HL-60/S4 treated with retinoic acid at 250 ng/mL for 4 days and 3 days (cell line): Measurements from ENCODE around the gene HSF5.
"Not testable (repeated sequence)": the region's sequence is repeated elsewhere in the genome, so short reads cannot be mapped to it uniquely, and the experiment has no call there.

Experiments
- in situ Hi-C: fragments of 300-500 bp; cut with MboI; formaldehyde crosslinking; loops from 2 replicates; pipeline ENCODE4 v1.7.0; 2022; ENCODE audit warnings: low sequenced_read_pairs

Gene HSF5

DNA sequence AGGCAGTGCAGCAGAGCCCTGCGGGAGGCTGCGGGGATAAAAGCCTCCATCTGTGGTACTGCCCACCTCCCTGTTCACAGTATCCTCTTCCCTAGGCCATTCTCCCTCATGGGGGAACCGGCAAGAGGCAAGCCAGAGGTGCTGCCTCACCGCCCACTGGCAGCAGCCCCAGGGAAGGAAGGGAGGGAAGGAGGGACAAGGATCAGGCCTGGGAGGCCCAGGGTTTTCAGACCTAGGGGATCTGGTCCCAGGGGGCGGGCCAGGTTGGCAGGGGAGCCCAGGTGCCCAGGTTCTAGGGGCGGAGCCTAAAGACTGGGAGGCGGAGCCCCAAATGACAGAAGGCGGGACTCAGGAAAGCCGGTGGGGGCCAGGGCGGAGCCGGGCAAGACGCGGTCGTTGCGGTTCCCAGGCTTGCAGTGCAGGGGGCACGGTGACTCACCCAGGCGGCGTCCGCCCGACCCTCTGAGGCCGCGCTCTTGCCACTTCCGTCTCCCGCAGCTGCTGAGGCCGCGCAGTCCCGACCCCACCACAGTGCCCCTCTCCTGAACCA is 29.2 kb upstream of the HSF5 start:
- in situ Hi-C loops, result no loop called here

DNA sequence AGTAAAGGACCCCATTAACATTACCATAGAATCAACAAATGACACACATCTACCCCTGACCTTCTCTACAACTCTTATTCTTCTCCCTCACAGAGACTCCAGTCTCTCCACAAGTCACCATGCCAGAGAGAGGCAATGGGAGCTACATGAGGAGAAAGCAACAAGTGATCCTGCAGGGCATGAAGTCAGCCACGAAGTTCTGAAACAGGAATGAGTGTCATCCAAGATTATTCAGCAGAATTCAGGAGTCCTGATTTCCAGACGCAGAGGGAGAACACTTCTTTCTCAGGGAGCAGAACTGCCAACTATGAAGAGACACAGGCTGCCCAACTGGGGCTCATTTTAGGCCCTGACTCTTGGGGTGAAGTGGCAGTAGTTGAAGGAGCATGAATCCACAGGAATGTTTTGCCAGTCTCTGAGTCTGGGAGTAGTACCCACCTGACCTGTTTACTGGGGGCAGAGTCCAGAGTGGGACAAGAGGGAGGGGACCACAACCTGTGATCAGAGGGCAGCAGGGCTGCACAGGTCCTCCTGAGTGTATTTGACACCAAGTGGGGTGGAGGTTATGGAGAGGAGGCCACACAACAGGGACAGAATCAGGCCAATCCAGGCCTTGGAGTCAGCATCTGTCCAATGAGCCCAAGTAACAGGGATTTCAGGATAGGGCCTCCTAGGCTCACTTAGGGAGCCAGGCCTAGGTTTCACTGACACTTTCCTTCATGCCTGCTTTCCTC is 28.6 kb upstream of the HSF5 start:
- in situ Hi-C loops, result no loop called here

DNA sequence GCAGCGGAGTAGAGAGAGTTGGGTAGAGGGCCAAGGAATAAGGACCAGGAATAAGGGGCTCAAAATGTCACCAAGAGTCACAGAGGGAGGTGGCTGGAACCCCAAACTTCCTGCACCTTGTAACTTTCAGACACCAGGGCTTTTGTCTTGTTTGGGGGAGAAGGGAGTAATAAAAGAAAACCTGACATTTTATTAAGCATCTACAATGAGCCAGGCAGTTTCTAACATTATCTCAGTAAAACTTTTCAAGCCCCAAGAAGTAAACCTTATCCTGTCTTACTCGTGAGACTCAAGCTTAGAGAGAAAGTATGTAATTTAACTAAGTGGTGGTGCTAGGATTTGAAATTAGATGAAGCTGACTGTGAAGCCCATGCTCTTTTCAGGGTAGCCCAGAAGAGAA is 27.1 kb upstream of the HSF5 start:
- in situ Hi-C loops, result no loop called here

DNA sequence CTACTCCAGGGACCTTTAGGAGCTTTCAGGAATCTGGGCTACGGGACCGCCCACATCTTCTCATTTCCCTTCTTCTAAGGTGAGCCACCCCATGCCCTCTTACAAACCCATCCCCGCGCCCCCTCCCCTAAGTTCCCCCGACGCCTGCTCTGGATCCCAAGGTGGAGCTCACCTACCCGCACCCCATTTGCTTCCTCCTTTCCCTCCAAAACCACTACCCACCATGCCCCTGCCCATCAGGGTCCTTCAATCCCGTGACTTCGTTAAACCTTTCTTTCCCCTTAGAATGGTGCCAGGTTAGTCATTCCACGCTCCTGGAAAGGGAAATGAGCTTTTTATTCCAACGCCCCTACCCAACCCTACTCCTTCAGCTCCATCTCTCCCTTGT is 26.6 kb upstream of the HSF5 start:
- in situ Hi-C loops, result no loop called here

DNA sequence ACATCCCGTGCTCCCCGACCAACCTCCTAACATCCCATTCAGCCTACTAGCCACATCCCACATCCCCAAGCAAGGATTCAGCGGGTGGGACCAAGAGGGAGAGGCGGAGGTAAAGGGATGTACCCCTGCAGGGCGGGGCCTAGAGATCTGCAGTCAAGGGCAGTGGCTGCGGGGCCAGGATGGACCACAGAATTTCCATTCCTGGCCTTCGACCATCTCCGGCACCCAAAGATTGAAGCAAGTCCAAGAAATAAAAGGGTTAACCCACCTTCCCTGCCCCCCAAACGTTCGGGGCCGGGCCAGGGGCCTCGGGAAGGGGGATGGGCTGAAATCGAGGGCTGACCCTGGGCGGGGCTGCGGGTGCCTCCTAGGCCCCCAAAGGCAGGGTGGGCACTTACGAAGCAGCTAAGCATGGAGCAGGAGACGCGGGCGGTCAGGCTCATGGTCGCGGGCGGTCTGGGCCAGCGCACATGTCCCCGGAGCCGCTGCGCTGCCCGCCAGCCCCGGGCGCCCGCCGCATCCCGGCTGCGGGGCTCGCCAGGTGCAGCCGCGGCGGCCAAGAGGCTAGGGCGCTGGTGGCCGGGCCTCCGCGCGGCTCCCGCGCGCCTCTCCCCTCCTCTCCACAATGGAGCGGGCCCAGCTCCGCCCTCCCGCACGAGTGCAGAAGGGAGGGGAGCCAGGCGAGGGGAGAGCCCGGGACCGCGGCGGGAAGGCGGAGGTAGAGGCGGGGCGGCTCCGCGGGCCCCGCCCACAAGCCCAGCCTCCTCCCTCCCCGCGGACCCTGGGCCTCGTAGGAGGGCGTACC is 26.0 kb upstream of the HSF5 start, which contains the start of gene MTMR4:
MTMR4 (minus strand) TSS at position 674 of the 805 bp plus-strand sequence; CDS start at position 443, 231 bp downstream.
- in situ Hi-C loops, result no loop called here

DNA sequence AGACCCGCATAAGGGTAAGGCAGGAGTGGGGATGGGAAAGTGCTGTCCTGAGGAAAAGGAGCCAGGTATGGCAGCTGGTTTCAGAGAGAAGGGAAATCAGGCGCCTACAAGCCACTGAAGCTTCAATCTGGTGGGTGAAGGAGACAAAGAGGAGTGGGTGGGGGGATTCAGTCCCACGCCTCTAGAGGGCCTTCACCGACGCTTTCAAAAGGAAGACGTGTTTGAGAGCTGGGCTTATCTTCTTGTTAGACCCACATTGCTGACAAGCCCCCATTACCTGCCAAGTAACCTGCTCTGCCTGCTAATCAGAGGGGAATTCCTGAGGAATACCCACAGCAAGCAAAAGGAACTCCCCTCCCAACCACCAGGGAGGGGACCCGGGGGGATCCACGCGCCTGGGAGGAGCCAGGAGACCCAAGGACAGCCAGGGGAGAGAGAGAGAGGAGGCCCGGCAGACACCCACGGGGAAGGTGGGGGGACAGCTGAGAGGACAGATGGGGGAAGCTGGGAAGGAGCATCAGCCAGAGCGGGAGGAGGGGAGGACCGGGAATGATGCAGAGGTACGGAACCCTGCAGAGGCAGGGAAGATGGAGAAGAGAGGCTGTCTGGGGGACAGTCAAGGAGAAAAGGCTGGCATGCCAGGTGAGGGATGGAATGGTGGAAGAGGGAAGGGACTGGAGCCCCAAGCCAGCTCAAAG is 25.2 kb upstream of the HSF5 start:
- in situ Hi-C loops, result no loop called here

DNA sequence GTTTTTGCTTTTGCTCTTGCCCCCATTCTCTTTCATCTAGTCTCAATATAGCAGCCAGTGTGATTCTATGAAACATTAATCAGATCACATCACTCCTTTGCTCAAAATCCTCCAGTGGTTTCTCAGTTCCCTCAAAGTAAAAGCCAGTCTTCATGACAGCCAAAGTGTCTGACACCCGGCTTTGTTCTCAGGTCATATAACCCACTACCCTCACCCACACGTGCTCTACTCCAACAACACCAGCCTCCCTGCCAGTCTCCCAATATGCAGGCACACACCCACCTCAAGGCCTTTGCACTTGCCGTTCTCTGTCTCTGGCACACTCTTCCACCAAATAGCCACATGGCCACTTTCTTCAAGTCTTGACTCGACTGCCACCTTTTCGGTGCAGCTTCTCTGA is 21.9 kb upstream of the HSF5 start:
- in situ Hi-C loops, result no loop called here

- in situ Hi-C loops, result no loop called here
These were observed 20.3 kb upstream of the HSF5 start for GRCh38 chr17:58508341-58509067.

DNA sequence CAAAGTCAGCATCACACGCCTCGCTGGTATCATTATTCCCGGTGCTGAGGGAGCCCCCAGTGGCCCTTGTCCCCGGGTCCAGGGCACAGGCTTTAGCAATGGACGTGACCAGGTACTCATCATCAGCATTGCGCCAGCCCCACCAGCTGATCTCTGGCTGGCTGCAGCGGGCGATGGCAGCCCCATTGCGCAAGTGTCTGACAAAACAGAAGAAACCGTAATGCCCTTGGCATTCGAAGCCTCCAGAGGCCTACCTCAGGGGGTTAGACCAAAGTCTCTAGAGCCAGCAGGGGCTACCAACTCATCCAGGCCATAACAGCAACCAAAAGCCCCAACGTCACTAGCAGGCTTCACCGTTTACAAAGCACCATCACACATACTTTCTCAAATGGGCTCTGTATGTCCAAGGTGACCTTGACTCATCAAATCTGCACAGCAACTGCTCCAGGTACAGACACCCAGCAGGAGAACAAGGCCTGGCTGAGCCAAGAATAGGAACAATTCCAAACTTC is 19.0 kb upstream of the HSF5 start:
- in situ Hi-C loops, result no loop called here

GRCh38 chr17:58506354-58507080 is 18.3 kb upstream of the HSF5 start:
- in situ Hi-C loops, result no loop called here

GRCh38 chr17:58504826-58505351 is 16.7 kb upstream of the HSF5 start:
- in situ Hi-C loops, result no loop called here

GRCh38 chr17:58503866-58504265 is 15.7 kb upstream of the HSF5 start:
- in situ Hi-C loops, result no loop called here

DNA sequence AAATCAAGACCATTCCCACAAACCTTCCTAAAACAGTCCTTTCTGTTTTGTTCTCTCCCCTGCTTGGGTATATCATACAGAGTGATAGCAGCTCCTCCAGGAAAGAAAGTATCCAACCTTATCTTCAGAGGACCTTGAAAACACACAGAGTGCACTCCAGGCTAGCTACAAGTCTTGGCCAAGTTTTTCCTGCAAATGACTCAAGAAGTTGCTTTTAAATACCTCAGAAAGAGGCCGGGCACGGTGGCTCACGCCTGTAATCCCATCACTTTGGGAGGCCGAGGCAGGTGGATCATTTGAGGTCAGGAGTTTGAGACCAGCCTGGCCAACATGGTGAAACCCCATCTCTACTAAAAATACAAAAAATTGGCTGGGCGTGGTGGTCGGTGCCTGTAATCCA is 14.9 kb upstream of the HSF5 start:
- in situ Hi-C loops, result not testable (repeated sequence)

- in situ Hi-C loops, result no loop called here
These were observed 13.2 kb upstream of the HSF5 start for GRCh38 chr17:58501451-58501850.

GRCh38 chr17:58498177-58498828 is 10.1 kb upstream of the HSF5 start:
- in situ Hi-C loops, result no loop called here

DNA sequence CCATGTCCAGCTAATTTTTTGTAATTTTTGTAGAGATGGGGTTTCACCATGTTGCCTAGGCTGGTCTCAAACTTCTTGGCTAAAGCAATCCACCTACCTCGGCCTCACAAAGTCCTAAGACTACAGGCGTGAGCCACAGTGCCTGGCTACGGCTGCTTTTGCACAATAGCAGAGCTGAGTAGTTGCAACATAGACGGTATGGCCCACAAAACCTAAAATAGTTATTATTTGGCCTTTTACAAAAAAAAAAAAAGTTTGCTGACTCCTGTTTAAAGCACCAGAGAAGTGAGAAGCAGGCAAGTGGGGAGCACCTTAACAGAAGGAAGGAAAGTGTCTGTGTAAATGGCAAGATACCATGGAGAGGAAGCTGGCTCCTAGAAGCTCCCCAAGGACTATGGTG is 5.3 kb upstream of the HSF5 start:
- in situ Hi-C loops, result no loop called here

DNA sequence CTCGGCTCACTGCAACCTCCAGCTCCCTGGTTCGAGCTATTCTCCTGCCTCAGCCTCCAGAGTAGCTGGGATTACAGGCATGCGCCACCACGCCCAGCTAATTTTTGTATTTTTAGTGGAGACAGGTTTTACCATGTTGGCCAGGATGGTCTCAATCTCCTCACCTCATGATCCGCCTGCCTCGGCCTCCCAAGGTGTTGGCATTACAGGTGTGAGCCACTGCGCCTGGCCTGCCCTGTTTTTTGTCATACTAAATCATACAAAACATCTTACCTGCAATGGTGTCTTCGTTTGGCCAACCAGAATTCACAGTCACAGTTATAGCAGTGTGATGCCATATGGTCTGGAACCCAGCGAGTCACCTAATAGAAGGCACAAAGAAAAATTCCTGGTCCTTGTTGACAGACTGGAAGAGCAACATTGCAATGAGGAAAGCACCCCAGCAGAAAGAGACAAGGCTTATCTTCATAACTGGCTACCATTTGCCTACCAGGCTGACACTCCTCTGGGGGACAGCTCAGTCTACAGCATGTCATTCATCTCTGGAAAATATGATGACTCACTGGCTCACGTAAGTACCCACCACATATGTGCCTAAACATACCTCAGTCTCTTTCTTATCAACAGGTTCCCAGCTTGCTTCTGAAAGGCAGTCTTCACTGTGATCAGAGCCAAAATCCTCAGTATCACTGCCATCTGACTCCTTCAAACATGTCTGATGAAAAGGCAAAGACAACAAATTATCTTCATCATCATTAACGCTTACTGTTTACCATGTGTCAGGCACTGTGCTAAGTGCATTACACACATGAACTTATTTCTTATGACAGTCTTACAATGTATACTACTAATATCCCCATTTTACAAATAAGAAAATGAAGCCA is 4.3 kb upstream of the HSF5 start:
- in situ Hi-C loops, result no loop called here

DNA sequence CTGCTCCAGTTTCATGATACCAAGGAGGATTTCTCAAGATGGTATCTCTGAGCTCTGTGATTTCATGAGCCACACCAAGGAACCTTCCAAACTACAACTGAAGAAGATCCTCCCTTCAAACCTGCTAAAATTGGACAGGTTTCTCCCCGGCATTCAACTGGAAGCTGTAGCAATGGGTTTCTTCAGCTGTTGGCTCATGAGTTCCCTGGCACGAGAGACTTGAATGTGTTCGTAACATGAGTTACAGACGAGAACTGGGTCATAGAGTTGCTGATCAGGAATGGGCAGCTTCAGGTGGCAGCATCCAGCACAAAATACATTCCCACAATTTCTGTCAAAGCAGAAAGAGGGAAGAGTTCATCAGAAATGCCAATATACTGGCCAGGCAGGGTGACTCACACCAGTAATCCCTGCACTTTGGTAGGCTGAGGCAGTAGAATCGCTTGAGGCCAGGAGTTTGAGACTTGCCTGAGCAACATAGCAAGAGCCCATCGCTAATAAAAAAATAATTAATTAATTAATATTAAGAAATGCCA is 3.4 kb upstream of the HSF5 start:
- in situ Hi-C loops, result no loop called here
